IMR-90 (cell line): ENCODE results near the gene CHMP3.

ENCODE experiments used
- BHLHE40 ChIP-seq: fragments of 150-350 bp; IDR thresholded peaks from 2 replicates; pipeline ENCODE4 v1.6.1; 2016; ENCODE audit warnings: mild to moderate bottlenecking, low read depth, low read length
- CEBPB ChIP-seq: IDR thresholded peaks from 2 replicates; pipeline ENCODE4 v1.6.1; 2012; ENCODE audit warnings: low read depth, low read length, improper control_type of control experiment
- CTCF ChIP-seq: conservative IDR thresholded peaks from 2 replicates; pipeline ENCODE4 v1.5.1; 2012; ENCODE audit warnings: mild to moderate bottlenecking, low read depth, low read length, improper control_type of control experiment
- ELK1 ChIP-seq: fragments of 150-350 bp; IDR thresholded peaks from 2 replicates; pipeline ENCODE4 v1.6.1; 2016; ENCODE audit warnings: low read depth, mild to moderate bottlenecking, low read length, moderate library complexity, borderline replicate concordance
- FOS ChIP-seq: fragments of 150-350 bp; IDR thresholded peaks from 2 replicates; pipeline ENCODE4 v1.6.1; 2016; ENCODE audit warnings: low read depth, low read length
- MAFK ChIP-seq: IDR thresholded peaks from 2 replicates; pipeline ENCODE4 v1.6.1; 2012; ENCODE audit warnings: low read depth, low read length, improper control_type of control experiment
- MAZ ChIP-seq: IDR thresholded peaks from 2 replicates; pipeline ENCODE4 v1.6.1; 2012; ENCODE audit warnings: low read depth, mild to moderate bottlenecking, low read length, improper control_type of control experiment, moderate library complexity, borderline replicate concordance
- MXI1 ChIP-seq: IDR thresholded peaks from 2 replicates; pipeline ENCODE4 v1.6.1; 2012; ENCODE audit warnings: low read depth, mild to moderate bottlenecking, low read length, moderate library complexity, borderline replicate concordance
- POLR2A ChIP-seq: IDR thresholded peaks from 2 replicates; pipeline ENCODE4 v1.6.1; 2012; ENCODE audit warnings: mild to moderate bottlenecking, low read depth, low read length
- RAD21 ChIP-seq: IDR thresholded peaks from 2 replicates; pipeline ENCODE4 v1.6.1; 2012; ENCODE audit warnings: low read length, improper control_type of control experiment
- RCOR1 ChIP-seq: IDR thresholded peaks from 2 replicates; pipeline ENCODE4 v1.6.1; 2012; ENCODE audit warnings: mild to moderate bottlenecking, low read length, improper control_type of control experiment; ENCODE audit not compliant: insufficient replicate concordance
- RFX5 ChIP-seq: IDR thresholded peaks from 2 replicates; pipeline ENCODE4 v1.8.0; 2012; ENCODE audit warnings: low read depth, mild to moderate bottlenecking, low read length, moderate library complexity
- SMC3 ChIP-seq: fragments of 150-350 bp; IDR thresholded peaks from 2 replicates; pipeline ENCODE4 v1.6.1; 2016; ENCODE audit warnings: low read depth, mild to moderate bottlenecking, antibody characterized with exemption, low read length, moderate library complexity
- USF2 ChIP-seq: fragments of 150-350 bp; IDR thresholded peaks from 2 replicates; pipeline ENCODE4 v1.6.1; 2017; ENCODE audit warnings: mild to moderate bottlenecking, antibody characterized with exemption, low read length, low read depth

- TF ChIP-seq RCOR1 (no peak), CTCF (no peak), USF2 (no peak), MAFK (peak; percentile 74), POLR2A (no peak), RAD21 (no peak), CEBPB (peak; percentile 20; the same call in 1 of the 2 replicates), MXI1 (no peak), BHLHE40 (no peak), SMC3 (no peak), RFX5 (no peak), FOS (peak; percentile 46; the same call in 1 of the 2 replicates), MAZ (no peak), ELK1 (no peak)
Measured at GRCh38 chr2:86476092-86476491, 87.2 kb downstream of the CHMP3 start.
